Trophoblast cell (in vitro differentiated cells and primary cell): ENCODE data around the gene PHF3.

Experiments
- DNase-seq, 2 donors: peaks; one replicate each; pipeline ENCODE4 v3.0.0-alpha.2; 2016
- H2AFZ ChIP-seq: 2 replicates; pipeline ENCODE4 v1.6.1; 2013; ENCODE audit warnings: low read length, moderate library complexity, mild to moderate bottlenecking; ENCODE audit not compliant: insufficient read depth, poor library complexity
- H2AK5ac ChIP-seq: 2 replicates; pipeline ENCODE4 v1.6.1; 2013; ENCODE audit warnings: mild to moderate bottlenecking, low read length
- H2BK120ac ChIP-seq: 2 replicates; pipeline ENCODE4 v1.6.1; 2013; ENCODE audit warnings: low read length, mild to moderate bottlenecking, moderate library complexity; ENCODE audit not compliant: insufficient read depth, poor library complexity
- H2BK12ac ChIP-seq: 2 replicates; pipeline ENCODE4 v1.6.1; 2013; ENCODE audit warnings: mild to moderate bottlenecking, low read length, moderate library complexity
- H2BK5ac ChIP-seq: 2 replicates; pipeline ENCODE4 v1.6.1; 2013; ENCODE audit warnings: low read length, low read depth, moderate library complexity, mild to moderate bottlenecking; ENCODE audit not compliant: poor library complexity
- H3K14ac ChIP-seq: 2 replicates; pipeline ENCODE4 v1.6.1; 2013; ENCODE audit warnings: mild to moderate bottlenecking, low read length
- H3K18ac ChIP-seq: 2 replicates; pipeline ENCODE4 v1.6.1; 2013; ENCODE audit warnings: mild to moderate bottlenecking, low read length
- H3K23ac ChIP-seq: 2 replicates; pipeline ENCODE4 v1.6.1; 2013; ENCODE audit warnings: low read length
- H3K27ac ChIP-seq: 2 replicates; pipeline ENCODE4 v1.5.1; 2013; ENCODE audit warnings: low read depth, mild to moderate bottlenecking, inconsistent platforms, low read length, moderate library complexity
- H3K27me3 ChIP-seq: 2 replicates; pipeline ENCODE4 v1.6.1; 2013; ENCODE audit warnings: inconsistent platforms, mild to moderate bottlenecking, low read length, moderate library complexity; ENCODE audit not compliant: insufficient read depth
- H3K36me3 ChIP-seq, 2 experiments: 1 replicate in 1 of 2; 2 replicates in 1 of 2; pipeline ENCODE4 v1.6.1; 2013; ENCODE audit warnings: low read length in 2 of 2, mild to moderate bottlenecking in 2 of 2, moderate library complexity in 1 of 2; ENCODE audit not compliant: insufficient read depth in 2 of 2, control insufficient read depth in 1 of 2
- H3K4ac ChIP-seq: 2 replicates; pipeline ENCODE4 v1.6.1; 2013; ENCODE audit warnings: low read depth, mild to moderate bottlenecking, low read length, moderate library complexity
- H3K4me1 ChIP-seq, 2 experiments: 1 replicate in 1 of 2; 2 replicates in 1 of 2; pipeline ENCODE4 v1.6.1; 2013; ENCODE audit warnings: low read length in 2 of 2, mild to moderate bottlenecking in 2 of 2, moderate library complexity in 1 of 2; ENCODE audit not compliant: insufficient read depth in 2 of 2, control insufficient read depth in 1 of 2
- H3K4me2 ChIP-seq: 2 replicates; pipeline ENCODE4 v1.6.1; 2013; ENCODE audit warnings: inconsistent platforms, mild to moderate bottlenecking, low read length, moderate library complexity
- H3K4me3 ChIP-seq: 2 replicates; pipeline ENCODE4 v1.5.1; 2013; ENCODE audit warnings: mild to moderate bottlenecking, low read depth, low read length, inconsistent platforms
- H3K79me1 ChIP-seq: one replicate; pipeline ENCODE4 v1.6.1; 2013; ENCODE audit warnings: low read length
- H3K79me2 ChIP-seq: 2 replicates; pipeline ENCODE4 v1.6.1; 2013; ENCODE audit warnings: low read length, mild to moderate bottlenecking; ENCODE audit not compliant: control insufficient read depth, insufficient read depth, poor library complexity
- H3K9ac ChIP-seq: 2 replicates; pipeline ENCODE4 v1.6.1; 2013; ENCODE audit warnings: mild to moderate bottlenecking, low read length
- H3K9me3 ChIP-seq: 2 replicates; pipeline ENCODE4 v1.6.1; 2013; ENCODE audit warnings: low read depth, mild to moderate bottlenecking, control low read depth, inconsistent platforms, low read length; ENCODE audit not compliant: insufficient read depth
- H4K12ac ChIP-seq: 2 replicates; pipeline ENCODE4 v1.6.1; 2013; ENCODE audit warnings: low read depth, mild to moderate bottlenecking, low read length, moderate library complexity
- H4K8ac ChIP-seq: 2 replicates; pipeline ENCODE4 v1.6.1; 2013; ENCODE audit warnings: low read depth, mild to moderate bottlenecking, low read length, moderate library complexity
- H4K91ac ChIP-seq: one replicate; pipeline ENCODE4 v1.6.1; 2013; ENCODE audit warnings: low read depth, mild to moderate bottlenecking, low read length, moderate library complexity
- WGBS: extraction: QIAGEN DNeasy Blood & Tissue Kit; methylation state at CpG from one replicate; pipeline ENCODE4 v1.1.7; 2013; ENCODE audit warnings: missing lambda C conversion rate; ENCODE audit not compliant: insufficient read length, insufficient coverage; ENCODE audit errors: extremely low coverage; 5-methylcytosine and 5-hydroxymethylcytosine counted together

The PHF3 gene

GRCh38 chr6:63636518-63637021 lies 968 bp downstream of the PHF3 start:
- Histone ChIP-seq H2BK12ac (no peak overlapping the region), H2AK5ac (no peak overlapping the region)

GRCh38 chr6:63637865-63638445 lies 2.4 kb downstream of the PHF3 start:
- H3K9me3 ChIP-seq, result no peaks in the 10 kb centered on the region
- H3K79me1 ChIP-seq, result peaks cover 10% of the 10 kb centered on the region
- H3K4me3 ChIP-seq, result no peak overlapping the region
- no peak overlapping the region for H2BK5ac ChIP-seq
- no peaks in the 10 kb centered on the region for H3K36me3 ChIP-seq
- no peak overlapping the region for H2BK12ac ChIP-seq
- H3K27me3 ChIP-seq, result no peaks in the 10 kb centered on the region
- H4K91ac ChIP-seq, result no peak overlapping the region
- no peak for DNase-seq
- no peak overlapping the region for H4K12ac ChIP-seq
- WGBS, result no CpG with 5 or more reads among the region's 2 CpGs
- H2AK5ac ChIP-seq, result no peak overlapping the region
- H2AFZ ChIP-seq, result no peak overlapping the region
- no peak overlapping the region for H3K27ac ChIP-seq
- H4K8ac ChIP-seq, result no peak overlapping the region
- H3K23ac ChIP-seq, result no peak overlapping the region
- no peak overlapping the region for H3K18ac ChIP-seq
- H3K79me2 ChIP-seq, result peaks cover 4% of the 10 kb centered on the region
- H3K4ac ChIP-seq, result no peak overlapping the region
- no peak overlapping the region for H3K4me2 ChIP-seq
- H2BK120ac ChIP-seq, result no peak overlapping the region
- H3K9ac ChIP-seq, result no peak overlapping the region
- no peak overlapping the region for H3K14ac ChIP-seq
- peaks cover 0 to 3% of the 10 kb centered on the region in 2 experiments for H3K4me1 ChIP-seq

More at GRCh38 chr6:63636518-63637021, 968 bp downstream of the PHF3 start:
- peaks cover 4% of the 10 kb centered on the region for H3K79me2 ChIP-seq
- H2AFZ ChIP-seq, result peak overlapping the region; percentile 80
- H3K4me2 ChIP-seq, result peak overlapping the region; percentile 97
- H3K9me3 ChIP-seq, result no peaks in the 10 kb centered on the region
- peak overlapping the region; percentile 39 for H3K4ac ChIP-seq
- peak overlapping the region; percentile 59 for H3K14ac ChIP-seq
- peak overlapping the region; percentile 100 for H3K4me3 ChIP-seq
- H3K27ac ChIP-seq, result peak overlapping the region; percentile 85
- H3K18ac ChIP-seq, result no peak overlapping the region
- H4K91ac ChIP-seq, result peak overlapping the region; percentile 73
- peaks cover 10% of the 10 kb centered on the region for H3K79me1 ChIP-seq
- peak overlapping the region; percentile 63 for H2BK5ac ChIP-seq
- no peak overlapping the region for H3K23ac ChIP-seq
- DNase-seq, result peak in 1 of 2 donors; percentile 46
- H4K12ac ChIP-seq, result no peak overlapping the region
- peak overlapping the region; percentile 60 for H2BK120ac ChIP-seq
- H3K27me3 ChIP-seq, result no peaks in the 10 kb centered on the region
- H3K36me3 ChIP-seq, result no peaks in the 10 kb centered on the region
- no CpG with 5 or more reads among the region's 23 CpGs for WGBS
- H4K8ac ChIP-seq, result peak overlapping the region; percentile 75
- H3K9ac ChIP-seq, result peak overlapping the region; percentile 87
- peaks cover 0 to 3% of the 10 kb centered on the region in 2 experiments for H3K4me1 ChIP-seq

DNA sequence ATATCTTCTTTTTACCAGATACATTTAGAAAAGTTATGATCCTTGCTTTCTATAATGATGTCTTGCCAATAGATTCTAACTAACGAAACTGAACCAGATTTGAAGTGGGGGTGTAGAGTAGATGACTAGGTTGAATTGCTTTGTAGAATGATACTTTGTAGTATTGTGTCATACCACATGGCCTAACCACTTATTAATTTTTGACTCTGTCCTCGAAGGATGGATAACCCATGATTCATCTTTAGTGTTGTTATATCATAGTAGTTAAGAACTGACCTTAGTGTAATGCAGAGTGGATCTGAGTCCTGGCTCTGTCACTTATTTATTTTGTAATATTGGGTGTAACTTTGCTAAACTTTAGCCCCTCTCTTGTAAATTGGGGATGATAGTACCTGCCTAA lies 4.5 kb downstream of the PHF3 start:
- H3K9me3 ChIP-seq, result no peaks in the 10 kb centered on the region
- WGBS, result no CpG with 5 or more reads among the region's 2 CpGs
- no peak overlapping the region for H2BK5ac ChIP-seq
- H3K14ac ChIP-seq, result no peak overlapping the region
- no peaks in the 10 kb centered on the region for H3K27me3 ChIP-seq
- H3K79me1 ChIP-seq, result peaks cover 10% of the 10 kb centered on the region
- H3K4ac ChIP-seq, result peak overlapping the region; percentile 80
- H3K27ac ChIP-seq, result no peak overlapping the region
- no peak overlapping the region for H3K18ac ChIP-seq
- H3K9ac ChIP-seq, result no peak overlapping the region
- H2AFZ ChIP-seq, result no peak overlapping the region
- H4K12ac ChIP-seq, result no peak overlapping the region
- H3K4me2 ChIP-seq, result no peak overlapping the region
- no peak overlapping the region for H2AK5ac ChIP-seq
- H3K79me2 ChIP-seq, result peaks cover 7% of the 10 kb centered on the region
- H4K8ac ChIP-seq, result no peak overlapping the region
- no peak overlapping the region for H3K4me3 ChIP-seq
- no peak overlapping the region for H4K91ac ChIP-seq
- peaks cover 0 to 2% of the 10 kb centered on the region in 2 experiments for H3K4me1 ChIP-seq
- DNase-seq, result no peak
- H2BK120ac ChIP-seq, result no peak overlapping the region
- H3K23ac ChIP-seq, result no peak overlapping the region
- no peaks in the 10 kb centered on the region for H3K36me3 ChIP-seq
- no peak overlapping the region for H2BK12ac ChIP-seq

DNA sequence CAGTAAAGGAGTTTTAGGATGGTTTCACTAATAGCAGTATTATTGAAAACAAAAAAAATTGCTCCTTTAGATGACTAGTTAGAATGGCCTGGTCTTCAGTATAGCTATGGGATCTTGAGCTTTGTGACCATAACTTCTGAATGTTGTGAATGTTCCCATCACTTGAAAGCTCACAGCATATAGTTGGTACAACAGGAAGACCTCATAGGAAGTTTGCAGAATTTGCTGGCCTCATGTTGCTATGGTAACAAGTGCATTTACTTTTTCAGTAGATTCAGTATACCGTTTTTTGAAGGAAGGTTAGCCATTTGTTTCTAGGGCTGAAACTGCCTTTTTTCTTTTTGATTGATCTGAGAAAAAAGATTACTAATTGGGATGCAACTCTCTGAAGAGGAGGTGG lies 8.3 kb downstream of the PHF3 start:
- Histone ChIP-seq H2AK5ac (no peak overlapping the region), H3K79me2 (peaks cover 3% of the 10 kb centered on the region), H2AFZ (no peak overlapping the region)

More for the DNA sequence above, 8.3 kb downstream of the PHF3 start:
- Histone ChIP-seq H2BK12ac (no peak overlapping the region), H3K4me3 (no peak overlapping the region), H4K12ac (no peak overlapping the region), H3K4me1 (no peaks in the 10 kb centered on the region), H3K9me3 (no peaks in the 10 kb centered on the region), H4K8ac (no peak overlapping the region), H3K4ac (no peak overlapping the region), H3K14ac (no peak overlapping the region), H3K4me2 (no peak overlapping the region), H3K9ac (no peak overlapping the region), H3K27ac (no peak overlapping the region), H4K91ac (no peak overlapping the region), H3K27me3 (no peaks in the 10 kb centered on the region), H2BK5ac (no peak overlapping the region), H3K79me1 (no peaks in the 10 kb centered on the region), H3K23ac (no peak overlapping the region), H2BK120ac (no peak overlapping the region), H3K18ac (no peak overlapping the region), H3K36me3 (no peaks in the 10 kb centered on the region)
- no CpG with 5 or more reads among the region's 1 CpG for WGBS
- no peak for DNase-seq
